Testis (tissue), 2 donors: ENCODE data around the gene PLOD1.

ENCODE experiments used
- POLR2A ChIP-seq: fragments of 450-650 bp; IDR thresholded peaks from one replicate; pipeline ENCODE4 v1.6.1; 2017; ENCODE audit warnings: antibody characterized with exemption, mild to moderate bottlenecking, moderate library complexity
- TF ChIP-seq, protein P1 (sequence below), 3 experiments: fragments of 450-650 bp in 2 of 3; fragments of 200-600 bp in 1 of 3; sonication (generic) in 1 of 3; IDR thresholded peaks; one replicate each; pipeline ENCODE4 v1.5.1; 2016 to 2019; ENCODE audit warnings: antibody characterized with exemption in 3 of 3, mild to moderate bottlenecking in 2 of 3, moderate library complexity in 1 of 3

DNA sequence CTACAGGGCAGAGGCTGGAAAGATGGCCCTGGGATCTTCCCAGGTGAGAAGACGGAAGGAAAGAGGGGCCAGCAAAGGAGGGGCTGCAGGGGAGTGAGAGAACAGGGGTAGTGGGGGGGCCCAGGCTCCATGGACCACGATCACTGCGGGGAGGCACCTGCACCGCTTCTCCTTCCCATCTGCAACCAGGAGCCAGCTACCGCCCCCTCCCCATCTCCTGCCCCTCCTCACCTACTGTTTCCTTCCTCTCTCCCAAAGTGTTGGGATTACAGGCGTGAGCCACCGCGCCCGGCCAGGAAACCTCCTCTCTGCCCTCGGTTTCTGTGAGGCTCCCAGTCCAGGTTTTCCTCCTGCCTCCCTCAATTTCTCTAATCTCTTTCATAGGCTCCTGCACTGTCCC, 27.6 kb upstream of the PLOD1 start:
- TF ChIP-seq, protein P1, sequence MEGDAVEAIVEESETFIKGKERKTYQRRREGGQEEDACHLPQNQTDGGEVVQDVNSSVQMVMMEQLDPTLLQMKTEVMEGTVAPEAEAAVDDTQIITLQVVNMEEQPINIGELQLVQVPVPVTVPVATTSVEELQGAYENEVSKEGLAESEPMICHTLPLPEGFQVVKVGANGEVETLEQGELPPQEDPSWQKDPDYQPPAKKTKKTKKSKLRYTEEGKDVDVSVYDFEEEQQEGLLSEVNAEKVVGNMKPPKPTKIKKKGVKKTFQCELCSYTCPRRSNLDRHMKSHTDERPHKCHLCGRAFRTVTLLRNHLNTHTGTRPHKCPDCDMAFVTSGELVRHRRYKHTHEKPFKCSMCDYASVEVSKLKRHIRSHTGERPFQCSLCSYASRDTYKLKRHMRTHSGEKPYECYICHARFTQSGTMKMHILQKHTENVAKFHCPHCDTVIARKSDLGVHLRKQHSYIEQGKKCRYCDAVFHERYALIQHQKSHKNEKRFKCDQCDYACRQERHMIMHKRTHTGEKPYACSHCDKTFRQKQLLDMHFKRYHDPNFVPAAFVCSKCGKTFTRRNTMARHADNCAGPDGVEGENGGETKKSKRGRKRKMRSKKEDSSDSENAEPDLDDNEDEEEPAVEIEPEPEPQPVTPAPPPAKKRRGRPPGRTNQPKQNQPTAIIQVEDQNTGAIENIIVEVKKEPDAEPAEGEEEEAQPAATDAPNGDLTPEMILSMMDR (IDR thresholded peaks at IDR 0.05): no peak
- no peak for TF ChIP-seq POLR2A
